Natural killer cell (primary cell): ENCODE results near the gene SPC24. TPM values are rescaled to one million over a fixed set of nuclear protein-coding genes. Genes with fewer than 3 reads are reported as not detected.

ENCODE experiments used
- ATAC-seq, 3 donors: fragments of 150-1000 bp in 2 of 3; fragments of 200-7000 bp in 1 of 3; cut with Tn5 transposase; 1 replicate in 1 of 3; 2 replicates in 2 of 3; pipeline ENCODE4 v1.10.0; 2021; ENCODE audit warnings: mild to moderate bottlenecking in 2 of 3, moderate library complexity in 2 of 3
- DNase-seq, 2 donors: peaks; one replicate each; pipeline versions ENCODE4 v3.0.0 to v3.0.0-alpha.2; 2013 to 2021; ENCODE audit warnings: mixed read lengths in 1 of 2
- H3K27ac ChIP-seq: one replicate; pipeline ENCODE4 v1.5.1; 2013; ENCODE audit warnings: mild to moderate bottlenecking, low read length
- H3K27me3 ChIP-seq: one replicate; pipeline ENCODE4 v1.6.1; 2013; ENCODE audit warnings: low read length; ENCODE audit not compliant: control insufficient read depth, insufficient read depth
- H3K36me3 ChIP-seq: one replicate; pipeline ENCODE4 v1.6.1; 2013; ENCODE audit warnings: low read length; ENCODE audit not compliant: control insufficient read depth, insufficient read depth
- H3K4me1 ChIP-seq: one replicate; pipeline ENCODE4 v1.6.1; 2013; ENCODE audit warnings: low read length; ENCODE audit not compliant: control insufficient read depth, insufficient read depth
- H3K4me3 ChIP-seq: one replicate; pipeline ENCODE4 v1.5.1; 2013; ENCODE audit warnings: low read length
- H3K9me3 ChIP-seq: one replicate; pipeline ENCODE4 v1.6.1; 2013; ENCODE audit warnings: low read length; ENCODE audit not compliant: control insufficient read depth, insufficient read depth
- H3K27ac Mint-ChIP-seq, 2 donors: one replicate each; pipeline ENCODE4 v1.8.0; 2022; ENCODE audit warnings: mild to moderate bottlenecking in 2 of 2, mixed read lengths in 2 of 2, moderate library complexity in 1 of 2
- H3K27me3 Mint-ChIP-seq, 2 donors: one replicate each; pipeline ENCODE4 v1.8.0; 2022; ENCODE audit warnings: low read depth in 2 of 2, mixed read lengths in 2 of 2
- H3K36me3 Mint-ChIP-seq: one replicate; pipeline ENCODE4 v1.8.0; 2022; ENCODE audit warnings: mixed read lengths
- H3K4me1 Mint-ChIP-seq, 2 donors: one replicate each; pipeline ENCODE4 v1.8.0; 2022; ENCODE audit warnings: mixed read lengths in 2 of 2
- H3K4me3 Mint-ChIP-seq: one replicate; pipeline ENCODE4 v1.8.0; 2022; ENCODE audit warnings: mild to moderate bottlenecking, moderate library complexity, mixed read lengths
- H3K9me3 Mint-ChIP-seq, 2 donors: one replicate each; pipeline ENCODE4 v1.8.0; 2022; ENCODE audit warnings: mixed read lengths in 2 of 2
- WGBS: methylation state at CpG from one replicate; pipeline ENCODE4 v1.1.7; 2013; ENCODE audit warnings: missing lambda C conversion rate; ENCODE audit not compliant: insufficient coverage; 5-methylcytosine and 5-hydroxymethylcytosine counted together
- intact Hi-C: fragments of 100-400 bp; cut with micrococcal nuclease; formaldehyde crosslinking; loops from one replicate; pipeline ENCODE4 v1.14.2; 2022
- total RNA-seq, 4 donors: library from RNA; stranded (reverse); fragments of 120-200 nt in 1 of 4; gene quantifications; one replicate each; pipeline versions ENCODE4 v1.2.3 to v1.2.4, GENCODE V29; 2013 to 2022
- TF ChIP-seq, protein P1 (sequence below): fragments of 200-600 bp; IDR thresholded peaks from one replicate; pipeline ENCODE4 v1.8.0; 2022; ENCODE audit warnings: antibody characterized with exemption

Gene SPC24
- total RNA-seq, 3 donors from 2014 or later (not counting 1 experiment from before 2014, with no cell fraction given): 1.7 to 6.1 (median 4.1) TPM

DNA sequence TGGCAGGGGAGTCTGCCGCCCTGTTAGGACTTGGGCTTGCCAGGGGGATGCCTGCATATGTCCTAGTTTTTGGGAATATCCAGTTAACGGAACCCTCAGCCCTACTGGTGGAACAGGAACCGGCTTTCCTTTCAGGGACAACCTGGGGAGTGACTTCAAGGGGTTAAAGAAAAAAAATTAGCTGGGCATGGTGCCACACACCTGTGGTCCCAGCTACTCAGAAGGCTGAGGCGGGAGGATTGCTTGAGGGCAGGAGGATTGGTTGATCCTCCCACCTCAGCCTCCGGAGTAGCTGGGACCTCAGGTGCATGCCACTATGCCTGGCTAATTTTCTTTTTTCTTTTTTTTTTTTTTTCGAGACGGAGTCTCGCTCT, 43.8 kb downstream of the SPC24 start:
- Mint-ChIP-seq H3K36me3 (no peaks in the 10 kb centered on the region), H3K4me3 (no peak overlapping the region), H3K27ac (peak overlapping the region in 1 of 2 donors; percentile 16), H3K4me1 (peaks cover 0 to 6% of the 10 kb centered on the region in 2 donors), H3K27me3 (no peaks in the 10 kb centered on the region), H3K9me3 (no peaks in the 10 kb centered on the region)
- TF ChIP-seq, protein P1, sequence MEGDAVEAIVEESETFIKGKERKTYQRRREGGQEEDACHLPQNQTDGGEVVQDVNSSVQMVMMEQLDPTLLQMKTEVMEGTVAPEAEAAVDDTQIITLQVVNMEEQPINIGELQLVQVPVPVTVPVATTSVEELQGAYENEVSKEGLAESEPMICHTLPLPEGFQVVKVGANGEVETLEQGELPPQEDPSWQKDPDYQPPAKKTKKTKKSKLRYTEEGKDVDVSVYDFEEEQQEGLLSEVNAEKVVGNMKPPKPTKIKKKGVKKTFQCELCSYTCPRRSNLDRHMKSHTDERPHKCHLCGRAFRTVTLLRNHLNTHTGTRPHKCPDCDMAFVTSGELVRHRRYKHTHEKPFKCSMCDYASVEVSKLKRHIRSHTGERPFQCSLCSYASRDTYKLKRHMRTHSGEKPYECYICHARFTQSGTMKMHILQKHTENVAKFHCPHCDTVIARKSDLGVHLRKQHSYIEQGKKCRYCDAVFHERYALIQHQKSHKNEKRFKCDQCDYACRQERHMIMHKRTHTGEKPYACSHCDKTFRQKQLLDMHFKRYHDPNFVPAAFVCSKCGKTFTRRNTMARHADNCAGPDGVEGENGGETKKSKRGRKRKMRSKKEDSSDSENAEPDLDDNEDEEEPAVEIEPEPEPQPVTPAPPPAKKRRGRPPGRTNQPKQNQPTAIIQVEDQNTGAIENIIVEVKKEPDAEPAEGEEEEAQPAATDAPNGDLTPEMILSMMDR: no peak
- Histone ChIP-seq H3K4me1 (no peaks in the 10 kb centered on the region), H3K36me3 (peaks cover 49% of the 10 kb centered on the region), H3K27me3 (no peaks in the 10 kb centered on the region), H3K27ac (no peak overlapping the region), H3K9me3 (no peaks in the 10 kb centered on the region), H3K4me3 (no peak overlapping the region)
- WGBS: 90% methylated on average over 7 of the region's 8 CpGs
- no peak for DNase-seq
- no peak for ATAC-seq
- intact Hi-C loops: no loop called here

DNA sequence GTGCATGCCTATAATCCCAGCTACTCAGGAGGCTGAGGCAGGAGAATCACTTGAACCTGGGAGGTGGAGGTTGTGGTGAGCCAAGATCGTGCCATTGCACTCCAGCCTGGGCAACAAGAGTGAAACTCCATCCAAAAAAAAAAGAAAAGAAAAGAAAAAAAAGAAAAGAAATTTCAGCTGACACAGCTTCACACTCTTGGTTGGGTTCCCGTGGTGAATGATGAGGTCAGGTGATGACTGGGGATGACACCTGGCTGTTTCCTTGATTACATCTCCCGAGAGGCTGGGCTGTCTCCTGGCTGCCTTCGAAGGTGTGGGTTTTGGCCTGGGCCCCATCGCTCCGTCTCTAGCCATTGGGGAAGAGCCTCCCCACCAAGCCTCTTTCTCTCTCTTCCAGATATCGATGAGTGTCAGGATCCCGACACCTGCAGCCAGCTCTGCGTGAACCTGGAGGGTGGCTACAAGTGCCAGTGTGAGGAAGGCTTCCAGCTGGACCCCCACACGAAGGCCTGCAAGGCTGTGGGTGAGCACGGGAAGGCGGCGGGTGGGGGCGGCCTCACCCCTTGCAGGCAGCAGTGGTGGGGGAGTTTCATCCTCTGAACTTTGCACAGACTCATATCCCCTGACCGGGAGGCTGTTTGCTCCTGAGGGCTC, 44.3 kb downstream of the SPC24 start:
- no peaks in the 10 kb centered on the region for H3K9me3 Mint-ChIP-seq
- peaks cover 50% of the 10 kb centered on the region for H3K36me3 ChIP-seq
- peaks cover 0 to 6% of the 10 kb centered on the region in 2 donors for H3K4me1 Mint-ChIP-seq
- H3K27ac ChIP-seq: no peak overlapping the region
- 96% methylated on average over 15 of the region's 15 CpGs for WGBS
- H3K4me3 Mint-ChIP-seq: no peak overlapping the region
- H3K27ac Mint-ChIP-seq: peak overlapping the region in 1 of 2 donors; percentile 16
- H3K9me3 ChIP-seq: no peaks in the 10 kb centered on the region
- no peaks in the 10 kb centered on the region for H3K36me3 Mint-ChIP-seq
- H3K4me3 ChIP-seq: no peak overlapping the region
- H3K4me1 ChIP-seq: no peaks in the 10 kb centered on the region
- DNase-seq (no peak), ATAC-seq (peak in 1 of 3 donors; percentile 14)
- intact Hi-C loops: no loop called here
- no peaks in the 10 kb centered on the region for H3K27me3 ChIP-seq
- H3K27me3 Mint-ChIP-seq: no peaks in the 10 kb centered on the region
- TF ChIP-seq, protein P1: no peak

DNA sequence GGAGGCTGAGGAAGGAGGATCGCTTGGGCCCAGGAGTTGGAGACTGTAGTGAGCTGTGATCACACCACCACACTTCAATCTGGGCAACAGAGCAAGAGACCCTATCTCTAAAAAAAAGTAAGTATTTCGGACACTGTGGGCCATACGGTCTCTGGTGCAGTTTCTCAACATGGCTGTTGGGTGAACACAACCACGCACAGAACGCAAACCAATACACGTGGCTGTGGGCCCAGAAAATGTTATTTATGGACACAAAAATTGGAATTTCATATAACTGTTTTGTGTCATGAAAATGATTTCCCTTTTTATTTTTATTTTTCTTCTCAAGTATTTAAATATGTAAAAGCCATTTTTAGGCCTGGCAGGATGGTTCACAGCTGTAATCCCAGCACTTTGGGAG, 46.8 kb downstream of the SPC24 start:
- no peak overlapping the region for H3K27ac Mint-ChIP-seq
- Histone ChIP-seq H3K27me3 (no peaks in the 10 kb centered on the region), H3K36me3 (peaks cover 45% of the 10 kb centered on the region), H3K4me1 (no peaks in the 10 kb centered on the region), H3K9me3 (no peaks in the 10 kb centered on the region), H3K4me3 (no peak overlapping the region), H3K27ac (no peak overlapping the region)
- no peak for DNase-seq
- TF ChIP-seq, protein P1: no peak
- ATAC-seq: no peak
- no peaks in the 10 kb centered on the region for H3K9me3 Mint-ChIP-seq
- 93% methylated on average over 5 of the region's 6 CpGs for WGBS
- peaks cover 0 to 6% of the 10 kb centered on the region in 2 donors for H3K4me1 Mint-ChIP-seq
- no peaks in the 10 kb centered on the region for H3K36me3 Mint-ChIP-seq
- intact Hi-C loops: no loop called here
- no peaks in the 10 kb centered on the region for H3K27me3 Mint-ChIP-seq
- no peak overlapping the region for H3K4me3 Mint-ChIP-seq

DNA sequence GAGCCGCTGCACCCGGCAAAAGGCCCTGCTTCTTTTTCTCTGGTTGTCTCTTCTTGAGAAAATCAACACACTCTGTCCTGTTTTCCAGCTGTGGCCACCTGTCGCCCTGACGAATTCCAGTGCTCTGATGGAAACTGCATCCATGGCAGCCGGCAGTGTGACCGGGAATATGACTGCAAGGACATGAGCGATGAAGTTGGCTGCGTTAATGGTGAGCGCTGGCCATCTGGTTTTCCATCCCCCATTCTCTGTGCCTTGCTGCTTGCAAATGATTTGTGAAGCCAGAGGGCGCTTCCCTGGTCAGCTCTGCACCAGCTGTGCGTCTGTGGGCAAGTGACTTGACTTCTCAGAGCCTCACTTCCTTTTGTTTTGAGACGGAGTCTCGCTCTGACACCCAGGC, 49.1 kb downstream of the SPC24 start:
- no peaks in the 10 kb centered on the region for H3K27me3 ChIP-seq
- 97% methylated on average over 13 of the region's 13 CpGs for WGBS
- TF ChIP-seq, protein P1: no peak
- H3K4me1 Mint-ChIP-seq: no peaks in the 10 kb centered on the region
- H3K4me3 ChIP-seq: no peak overlapping the region
- no peaks in the 10 kb centered on the region for H3K27me3 Mint-ChIP-seq
- no peaks in the 10 kb centered on the region for H3K9me3 Mint-ChIP-seq
- H3K27ac ChIP-seq: no peak overlapping the region
- H3K36me3 ChIP-seq: peaks cover 44% of the 10 kb centered on the region
- DNase-seq (no peak), ATAC-seq (no peak)
- H3K4me1 ChIP-seq: no peaks in the 10 kb centered on the region
- intact Hi-C loops: no loop called here
- no peaks in the 10 kb centered on the region for H3K9me3 ChIP-seq
- H3K27ac Mint-ChIP-seq: no peak overlapping the region
- H3K4me3 Mint-ChIP-seq: no peak overlapping the region
- no peaks in the 10 kb centered on the region for H3K36me3 Mint-ChIP-seq
